ENCODE measurements around the gene FAM184B.

The FAM184B gene

DNA sequence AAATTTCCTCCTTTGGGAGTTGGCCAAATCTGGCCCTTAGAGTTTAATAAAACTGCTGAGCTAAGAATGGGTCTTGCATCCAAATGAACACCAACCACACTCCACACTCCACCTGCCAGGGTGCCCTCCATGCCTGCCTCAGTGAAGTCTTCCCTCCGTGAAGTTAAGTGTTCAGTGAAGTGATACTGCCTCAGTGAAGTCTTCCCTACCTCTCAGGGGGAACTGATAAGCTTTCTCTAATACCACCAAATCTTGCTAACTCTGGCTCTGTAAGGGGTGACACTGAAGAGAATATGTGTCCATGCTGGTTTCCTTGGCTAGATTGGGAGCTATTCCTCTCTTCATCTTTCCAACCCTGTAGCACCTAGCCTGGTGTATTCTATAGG, 139.0 kb downstream of the FAM184B start:
- no peak overlapping the region for H3K4me3 ChIP-seq (ENCODE audit: low read depth, low read length)
- no peak for DNase-seq (ENCODE audit: low read depth)
- TF ChIP-seq CTCF (conservative IDR thresholded peaks at IDR 0.05; ENCODE audit: low read depth, low read length), result no peak

DNA sequence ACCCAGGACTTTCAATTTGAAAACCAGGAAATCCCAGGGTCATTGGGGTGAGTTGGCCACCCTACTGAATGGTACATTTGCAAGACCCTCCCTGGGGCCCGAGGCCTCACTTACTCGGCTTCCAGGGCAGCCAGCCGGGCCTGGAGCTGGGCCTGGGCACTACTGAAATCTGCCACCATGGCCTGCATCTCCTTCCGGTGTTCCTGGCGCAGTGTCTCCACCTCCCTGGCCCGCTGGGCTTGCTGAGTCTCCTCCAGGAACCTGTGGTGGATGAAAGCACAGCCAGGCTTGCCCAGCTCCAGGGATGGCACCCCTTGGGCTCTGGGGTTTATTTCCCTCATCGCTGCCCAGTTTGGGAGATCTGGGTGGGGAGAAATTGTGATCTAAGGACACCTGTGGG, 142.3 kb downstream of the FAM184B start:
- no peak overlapping the region for H3K4me3 ChIP-seq (ENCODE audit: low read depth, low read length)
- TF ChIP-seq CTCF (conservative IDR thresholded peaks at IDR 0.05; ENCODE audit: low read depth, low read length), result no peak
- DNase-seq (ENCODE audit: low read depth), result no peak

DNA sequence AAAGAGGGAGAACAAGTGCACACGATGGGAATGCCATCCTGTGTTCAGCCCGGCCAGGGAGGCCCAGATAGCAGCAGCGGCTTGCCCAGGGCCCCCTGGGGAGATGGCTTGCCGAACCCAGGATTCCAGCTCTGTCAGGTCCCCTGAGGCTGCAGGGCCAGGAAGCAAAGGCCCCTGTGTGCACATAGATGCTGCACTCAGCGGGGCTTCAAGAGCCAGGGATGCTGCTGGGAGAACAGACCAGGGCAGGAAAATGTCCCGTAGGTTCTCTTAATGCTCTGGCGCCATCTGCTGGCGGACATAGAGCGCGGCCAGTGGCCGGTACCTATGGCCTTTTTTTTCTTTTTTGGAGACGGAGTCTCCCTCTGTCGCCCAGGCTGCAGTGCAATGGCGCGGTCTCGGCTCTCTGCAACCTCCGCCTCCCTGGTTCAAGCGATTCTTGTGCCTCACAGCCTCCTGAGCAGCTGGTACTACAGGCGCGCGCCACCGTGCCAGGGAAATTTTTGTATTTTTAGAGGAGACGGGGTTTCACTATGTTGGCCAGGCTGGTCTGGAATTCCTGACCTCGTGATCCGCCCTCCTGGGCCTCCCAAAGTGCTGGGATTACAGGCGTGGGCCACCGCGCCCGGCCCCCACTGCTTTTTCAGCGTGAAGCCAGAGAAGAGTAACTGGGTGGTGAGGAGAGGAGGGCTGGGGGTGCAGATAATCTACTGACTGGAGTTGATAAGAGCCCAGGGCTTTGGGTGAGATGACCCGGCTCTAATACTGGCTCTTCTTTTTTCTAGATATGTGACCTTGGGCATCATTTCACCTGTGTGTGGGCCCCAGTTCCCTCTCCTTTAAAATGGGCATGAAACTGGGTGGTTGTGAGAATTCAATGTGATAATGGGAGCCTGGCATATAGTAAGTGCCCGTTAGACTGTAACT, 144.5 kb downstream of the FAM184B start:
- no peak overlapping the region for H3K4me3 ChIP-seq (ENCODE audit: low read depth, low read length)
- DNase-seq (ENCODE audit: low read depth), result peak; percentile 84
- peak; percentile 91 for TF ChIP-seq CTCF (conservative IDR thresholded peaks at IDR 0.05; ENCODE audit: low read depth, low read length)

DNA sequence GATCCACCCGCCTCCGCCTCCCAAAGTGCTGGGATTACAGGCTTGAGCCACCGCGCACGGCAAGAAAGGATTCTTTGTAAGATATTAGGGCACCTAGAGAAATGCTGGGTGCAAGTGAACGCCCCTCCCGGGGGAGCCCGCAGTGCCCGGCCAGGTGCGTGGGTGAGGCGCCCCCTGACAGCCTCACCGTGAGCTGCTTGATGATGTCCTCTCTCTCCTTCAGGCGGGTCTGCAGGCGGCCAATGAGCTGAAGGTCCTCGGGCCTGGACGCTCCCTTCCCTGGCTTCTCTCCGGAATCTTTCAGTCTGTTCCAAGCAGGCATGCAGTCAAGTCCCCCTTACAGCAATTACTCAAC, 145.1 kb downstream of the FAM184B start:
- no peak for DNase-seq (ENCODE audit: low read depth)
- no peak overlapping the region for H3K4me3 ChIP-seq (ENCODE audit: low read depth, low read length)
- TF ChIP-seq CTCF (conservative IDR thresholded peaks at IDR 0.05; ENCODE audit: low read depth, low read length), result no peak

DNA sequence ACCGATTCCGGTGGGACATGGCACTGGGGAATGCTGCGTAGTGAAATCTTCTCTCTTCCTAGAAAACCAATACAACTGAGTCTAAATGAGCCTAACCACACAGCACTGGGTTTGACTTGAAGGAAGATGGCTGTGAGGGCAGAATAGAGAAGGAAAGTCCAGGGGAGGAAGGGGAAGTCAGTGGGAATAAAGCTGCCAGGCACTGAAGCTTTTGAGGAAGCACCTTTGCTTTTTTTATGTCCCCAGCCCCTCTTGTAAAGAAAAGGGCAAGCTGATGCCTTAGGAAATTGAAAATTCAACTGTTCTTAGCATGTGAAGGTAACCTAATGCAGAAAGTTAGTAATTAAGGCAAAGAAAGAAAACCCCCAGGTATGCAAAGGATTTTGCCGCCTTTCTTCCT, 146.4 kb downstream of the FAM184B start:
- TF ChIP-seq CTCF (conservative IDR thresholded peaks at IDR 0.05; ENCODE audit: low read depth, low read length), result no peak
- DNase-seq (ENCODE audit: low read depth), result no peak
- H3K4me3 ChIP-seq (ENCODE audit: low read depth, low read length), result no peak overlapping the region

DNA sequence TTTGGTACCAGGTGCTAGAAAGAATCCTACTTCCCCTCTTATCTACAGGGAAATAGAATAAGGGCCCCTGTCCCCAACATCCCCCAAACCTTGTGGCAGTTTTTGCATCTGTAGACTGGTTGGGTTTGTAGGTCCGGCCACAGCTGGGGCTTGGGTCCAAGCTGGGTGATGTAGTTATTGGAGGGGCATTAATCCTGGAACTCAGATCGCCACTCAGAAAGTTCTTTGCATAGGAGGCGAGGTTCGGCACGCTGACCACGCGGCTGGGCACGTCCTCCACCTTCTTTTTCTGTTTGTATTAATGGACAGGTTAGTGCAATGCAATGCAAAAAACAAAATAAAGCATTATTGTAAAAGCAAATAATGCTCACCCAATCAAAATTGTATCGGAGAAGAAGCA, 147.8 kb downstream of the FAM184B start:
- no peak for DNase-seq (ENCODE audit: low read depth)
- no peak for TF ChIP-seq CTCF (conservative IDR thresholded peaks at IDR 0.05; ENCODE audit: low read depth, low read length)
- no peak overlapping the region for H3K4me3 ChIP-seq (ENCODE audit: low read depth, low read length)

- DNase-seq (ENCODE audit: low read depth), result no peak
- no peak for TF ChIP-seq CTCF (conservative IDR thresholded peaks at IDR 0.05; ENCODE audit: low read depth, low read length)
- H3K4me3 ChIP-seq (ENCODE audit: low read depth, low read length), result no peak overlapping the region
Observed at GRCh38 chr4:17630228-17630627, 151.2 kb downstream of the FAM184B start.
